Cardiac fibroblast (primary cell): ENCODE results near the gene FXYD6.
A peak's percentile ranks its signal among the peaks of the same experiment; 100 is the strongest.

ENCODE experiments used
- DNase-seq, 2 donors: peaks; one replicate each; pipeline versions ENCODE4 v3.0.0 to v3.0.0-alpha.2; 2010; ENCODE audit warnings: low read depth in 2 of 2
- H3K4me3 ChIP-seq, 2 donors: replicated peaks in 1 of 2; 1 replicate in 1 of 2; 2 replicates in 1 of 2; pipeline ENCODE4 v1.5.1; 2011; ENCODE audit warnings: low read depth in 2 of 2, low read length in 2 of 2, mild to moderate bottlenecking in 2 of 2, moderate library complexity in 1 of 2
- TF ChIP-seq, protein P1 (sequence below): IDR thresholded peaks from one replicate; pipeline ENCODE4 v1.5.1; 2011; ENCODE audit warnings: low read depth, mild to moderate bottlenecking, low read length, inconsistent platforms

Gene FXYD6

DNA sequence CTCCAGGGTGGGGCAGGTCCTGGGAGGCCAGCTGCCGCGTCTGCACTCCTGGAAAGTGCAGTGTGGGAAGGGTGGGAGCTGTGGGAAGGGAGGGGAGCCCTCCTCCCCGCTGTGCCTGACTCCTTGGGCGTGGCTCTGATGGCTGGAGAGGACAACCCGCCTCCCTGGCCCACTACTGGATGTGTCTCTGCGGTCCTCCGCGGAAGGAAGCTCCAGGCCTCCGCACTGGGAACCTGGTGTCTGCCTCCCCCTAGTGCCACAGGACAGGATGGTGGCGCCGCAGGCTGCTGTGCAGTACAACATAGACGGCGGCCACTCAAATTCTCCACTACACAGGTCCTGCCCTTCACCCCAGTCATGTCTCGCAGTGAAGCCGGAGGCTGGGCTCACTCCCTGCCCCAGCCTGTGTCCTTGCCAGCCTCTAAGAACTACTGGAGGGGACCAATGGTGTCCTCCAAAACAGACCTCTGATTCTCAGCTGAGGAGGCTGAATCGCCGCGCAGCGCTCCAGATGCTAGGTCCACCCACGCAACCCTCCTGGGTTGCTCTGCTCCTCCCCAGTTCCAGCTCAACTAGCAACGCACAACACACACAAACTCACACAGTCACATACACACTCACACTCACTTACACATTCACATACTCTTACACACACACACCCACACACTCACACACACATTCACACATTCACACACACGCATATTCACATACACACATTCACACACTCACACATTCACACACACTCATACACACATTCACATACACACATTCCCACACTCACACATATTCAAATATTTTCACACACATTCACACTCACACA lies 67.0 kb downstream of the FXYD6 start:
- TF ChIP-seq, protein P1, sequence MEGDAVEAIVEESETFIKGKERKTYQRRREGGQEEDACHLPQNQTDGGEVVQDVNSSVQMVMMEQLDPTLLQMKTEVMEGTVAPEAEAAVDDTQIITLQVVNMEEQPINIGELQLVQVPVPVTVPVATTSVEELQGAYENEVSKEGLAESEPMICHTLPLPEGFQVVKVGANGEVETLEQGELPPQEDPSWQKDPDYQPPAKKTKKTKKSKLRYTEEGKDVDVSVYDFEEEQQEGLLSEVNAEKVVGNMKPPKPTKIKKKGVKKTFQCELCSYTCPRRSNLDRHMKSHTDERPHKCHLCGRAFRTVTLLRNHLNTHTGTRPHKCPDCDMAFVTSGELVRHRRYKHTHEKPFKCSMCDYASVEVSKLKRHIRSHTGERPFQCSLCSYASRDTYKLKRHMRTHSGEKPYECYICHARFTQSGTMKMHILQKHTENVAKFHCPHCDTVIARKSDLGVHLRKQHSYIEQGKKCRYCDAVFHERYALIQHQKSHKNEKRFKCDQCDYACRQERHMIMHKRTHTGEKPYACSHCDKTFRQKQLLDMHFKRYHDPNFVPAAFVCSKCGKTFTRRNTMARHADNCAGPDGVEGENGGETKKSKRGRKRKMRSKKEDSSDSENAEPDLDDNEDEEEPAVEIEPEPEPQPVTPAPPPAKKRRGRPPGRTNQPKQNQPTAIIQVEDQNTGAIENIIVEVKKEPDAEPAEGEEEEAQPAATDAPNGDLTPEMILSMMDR = peak; percentile 64
- peak; percentile 46 to 57 for DNase-seq

DNA sequence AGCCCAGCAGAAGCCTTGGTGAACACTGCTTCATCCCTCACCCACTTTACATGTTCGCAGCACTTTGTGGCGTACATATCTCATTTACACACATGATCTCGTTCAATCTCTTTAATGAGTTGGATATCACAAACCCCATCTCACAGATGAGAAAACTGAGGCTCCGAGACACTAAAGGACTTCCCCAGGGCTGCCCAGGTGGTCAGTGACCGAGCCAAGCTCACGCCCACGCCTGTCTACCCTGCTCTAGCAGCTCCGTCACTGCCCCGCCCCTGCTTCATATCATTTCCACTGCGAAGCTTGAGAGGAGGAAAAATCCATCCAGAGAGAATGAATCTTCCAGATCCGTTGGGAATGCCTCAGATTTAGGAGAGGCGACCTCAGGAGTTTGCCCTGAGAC lies 67.7 kb downstream of the FXYD6 start:
- no peak overlapping the region for H3K4me3 ChIP-seq
- TF ChIP-seq, protein P1 = no peak
- DNase-seq = no peak

More for the DNA sequence above, 67.0 kb downstream of the FXYD6 start:
- H3K4me3 ChIP-seq = no peak overlapping the region

DNA sequence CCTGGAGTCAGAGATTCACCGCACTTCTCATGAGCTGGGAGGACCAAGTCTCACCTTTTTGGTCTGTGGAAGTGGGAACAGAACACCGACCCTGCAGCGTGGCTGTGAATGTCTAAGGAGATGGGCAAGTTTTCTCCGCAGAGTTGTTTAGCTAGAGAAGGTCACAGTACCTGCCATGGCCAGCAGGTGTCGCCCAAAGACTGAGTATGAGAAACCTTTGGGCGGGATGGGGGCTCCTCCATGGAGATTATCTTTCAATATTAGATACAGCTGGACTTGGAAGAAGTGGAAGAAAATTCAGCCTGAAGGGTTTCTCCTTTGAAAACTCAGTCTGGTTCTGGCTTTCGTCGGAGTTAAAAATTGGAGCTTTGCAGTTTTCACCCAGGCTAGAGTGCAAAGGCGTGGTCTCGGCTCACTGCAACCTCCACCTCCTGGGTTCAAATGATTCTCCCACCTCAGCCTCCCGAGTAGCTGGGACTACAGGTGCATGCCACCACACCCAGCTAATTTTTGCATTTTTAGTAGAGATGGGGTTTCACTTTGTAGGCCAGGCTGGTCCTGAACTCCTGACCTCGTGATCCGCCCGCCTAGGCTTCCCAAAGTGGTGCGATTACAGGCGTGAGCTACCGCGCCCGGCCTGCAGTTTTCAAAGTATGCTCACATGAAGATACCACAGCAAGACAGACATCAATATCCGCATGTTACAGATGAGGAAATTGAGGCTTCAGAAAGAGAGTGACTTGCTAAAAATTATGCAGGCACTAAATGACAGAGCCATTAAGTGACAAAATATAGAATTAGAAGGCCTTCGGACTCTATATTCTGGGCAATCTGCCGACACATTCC lies 68.8 kb downstream of the FXYD6 start:
- H3K4me3 ChIP-seq = no peak overlapping the region
- peak; percentile 68 to 71 for DNase-seq
- TF ChIP-seq, protein P1 = peak; percentile 87

DNA sequence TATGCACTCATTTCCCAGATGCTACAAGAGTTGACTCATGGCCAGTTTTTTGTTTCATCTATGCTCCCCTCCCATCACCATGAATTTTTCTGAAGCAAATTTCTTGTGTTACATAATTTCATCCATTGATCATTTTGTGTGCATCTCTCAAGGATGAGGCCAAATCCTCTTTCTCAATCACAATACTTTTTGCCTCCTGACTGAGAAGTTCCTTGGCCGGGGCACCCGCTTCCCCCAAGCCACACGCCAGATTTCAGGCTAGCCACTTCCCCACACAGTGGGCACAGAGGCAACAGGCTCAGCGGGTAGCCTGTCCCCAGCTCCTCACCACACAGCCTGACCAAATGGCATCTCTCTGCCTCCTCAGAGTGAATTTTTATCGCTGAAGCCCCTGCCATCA lies 69.6 kb downstream of the FXYD6 start:
- TF ChIP-seq, protein P1 = no peak
- H3K4me3 ChIP-seq = no peak overlapping the region

DNA sequence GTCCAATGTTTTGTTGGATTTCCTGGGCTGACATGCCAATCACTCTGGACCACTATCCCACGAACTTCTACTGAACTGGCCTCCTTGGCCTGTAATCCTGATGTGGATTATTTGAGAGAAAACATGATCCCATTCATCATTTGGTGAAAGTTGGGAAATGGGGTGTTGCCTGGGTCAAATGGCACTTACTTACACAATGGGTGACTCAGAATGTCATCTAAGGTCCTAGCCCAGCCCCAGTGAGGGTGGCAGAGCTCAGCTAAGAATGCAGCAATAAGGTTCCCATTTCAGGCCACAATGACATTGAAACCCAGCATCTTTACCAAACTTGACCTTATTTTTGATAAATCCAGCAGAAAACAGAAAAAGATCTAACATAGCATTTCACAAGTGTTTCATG lies 71.4 kb downstream of the FXYD6 start:
- no peak for DNase-seq
- H3K4me3 ChIP-seq = no peak overlapping the region
- TF ChIP-seq, protein P1 = no peak

More for the DNA sequence above, 69.6 kb downstream of the FXYD6 start:
- no peak for DNase-seq

DNA sequence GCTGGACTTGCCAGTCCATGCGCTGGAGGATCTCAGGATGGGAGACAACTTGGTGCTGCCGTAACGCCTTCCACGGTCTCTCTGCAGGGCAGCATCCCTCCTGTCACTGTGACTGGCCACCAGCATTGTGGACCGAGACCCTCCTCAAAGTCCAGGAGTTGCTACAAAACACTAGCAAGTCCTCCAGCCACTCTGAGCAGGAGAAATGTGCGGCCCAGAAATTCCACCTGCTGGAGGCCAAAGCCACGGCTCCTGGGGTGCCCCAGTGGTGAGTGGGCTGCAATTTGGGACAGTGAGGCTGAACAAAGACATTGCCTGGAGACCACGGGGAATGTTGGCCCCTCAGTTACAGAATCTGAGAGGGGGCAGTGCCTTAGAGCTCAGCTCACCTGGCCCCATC lies 72.6 kb downstream of the FXYD6 start:
- H3K4me3 ChIP-seq = no peak overlapping the region
- no peak for DNase-seq
- TF ChIP-seq, protein P1 = no peak
